HEK293T (cell line): Measurements from ENCODE around the gene LAMB2.

ENCODE experiments used
- BHLHE40 ChIP-seq: fragments of 450-650 bp; IDR thresholded peaks from 2 replicates; pipeline ENCODE4 v1.6.1; 2016; ENCODE audit warnings: mild to moderate bottlenecking, moderate library complexity, borderline replicate concordance
- ELF4 ChIP-seq: fragments of 450-650 bp; IDR thresholded peaks from 2 replicates; pipeline ENCODE4 v1.6.1; 2017; ENCODE audit warnings: antibody characterized with exemption
- FOXA1 ChIP-seq: fragments of 450-650 bp; IDR thresholded peaks from 2 replicates; pipeline ENCODE4 v1.6.1; 2016; ENCODE audit warnings: mild to moderate bottlenecking
- FOXM1 ChIP-seq: fragments of 450-650 bp; IDR thresholded peaks from 2 replicates; pipeline ENCODE4 v1.6.1; 2017; ENCODE audit warnings: mild to moderate bottlenecking, borderline replicate concordance
- L3MBTL2 ChIP-seq: fragments of 450-650 bp; conservative IDR thresholded peaks from 2 replicates; pipeline ENCODE4 v1.6.1; 2016; ENCODE audit warnings: mild to moderate bottlenecking
- LEF1 ChIP-seq: fragments of 450-650 bp; IDR thresholded peaks from 2 replicates; pipeline ENCODE4 v1.6.1; 2017; ENCODE audit warnings: mild to moderate bottlenecking, borderline replicate concordance
- NFRKB ChIP-seq: fragments of 450-650 bp; IDR thresholded peaks from 2 replicates; pipeline ENCODE4 v1.6.1; 2016; ENCODE audit warnings: mild to moderate bottlenecking, moderate library complexity
- SP1 ChIP-seq: fragments of 450-650 bp; IDR thresholded peaks from 2 replicates; pipeline ENCODE4 v1.6.1; 2017
- TARDBP ChIP-seq: fragments of 450-650 bp; IDR thresholded peaks from 2 replicates; pipeline ENCODE4 v1.6.1; 2016

GRCh38 chr3:49120096-49120437 lies 12.8 kb downstream of the LAMB2 start:
- TF ChIP-seq TARDBP (no peak), SP1 (no peak), FOXM1 (no peak), ELF4 (no peak), L3MBTL2 (no peak), NFRKB (no peak), FOXA1 (no peak), BHLHE40 (no peak), LEF1 (no peak)
